HG03432 (cell line): ENCODE data around the gene SALL1.

Source experiments
- ATAC-seq: cut with Tn5 transposase; IDR thresholded peaks from one replicate; pipeline ENCODE4 v1.9.1; 2021; ENCODE audit warnings: mild to moderate bottlenecking, moderate library complexity; ENCODE audit not compliant: unreplicated experiment

SALL1 gene

DNA sequence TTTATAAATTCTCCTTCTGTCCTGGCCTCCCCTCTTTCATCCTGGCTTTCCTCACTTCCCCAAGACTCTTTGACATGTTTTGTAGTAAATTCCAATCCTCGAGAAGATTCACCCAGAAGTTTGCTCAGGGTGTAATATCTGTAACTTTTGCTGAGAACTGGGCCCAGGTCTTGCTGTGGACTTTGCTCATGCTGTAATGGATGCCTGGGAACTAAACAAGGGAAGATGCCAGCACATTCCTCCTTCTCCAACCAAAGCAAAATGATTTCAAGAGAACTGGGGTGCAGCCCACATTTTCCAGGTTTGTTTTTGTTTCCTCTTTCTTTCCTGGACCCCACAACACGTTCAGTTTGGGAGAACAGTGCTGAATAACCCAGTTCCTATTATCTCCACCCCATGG is 6.6 kb upstream of the SALL1 start:
- no peak for ATAC-seq

DNA sequence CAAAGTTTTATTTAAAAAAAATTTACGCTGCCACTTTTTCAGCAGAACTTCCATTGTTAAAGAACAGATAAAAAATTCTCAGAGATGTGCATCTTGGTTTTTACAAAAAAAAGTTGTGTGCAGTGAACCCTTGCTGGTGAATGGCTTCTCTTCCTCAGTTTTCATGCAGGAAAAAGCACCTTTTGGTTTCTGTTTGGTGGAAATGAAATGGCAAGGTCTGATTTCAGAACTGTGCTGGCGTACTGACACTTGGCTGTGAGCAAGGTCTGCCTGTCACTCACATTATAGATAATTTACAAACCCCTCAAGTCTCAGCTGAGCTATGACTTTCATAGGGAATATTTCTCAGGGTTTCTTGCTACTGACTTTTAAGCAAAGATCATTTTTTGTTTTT is 5.7 kb upstream of the SALL1 start:
- ATAC-seq: no peak

DNA sequence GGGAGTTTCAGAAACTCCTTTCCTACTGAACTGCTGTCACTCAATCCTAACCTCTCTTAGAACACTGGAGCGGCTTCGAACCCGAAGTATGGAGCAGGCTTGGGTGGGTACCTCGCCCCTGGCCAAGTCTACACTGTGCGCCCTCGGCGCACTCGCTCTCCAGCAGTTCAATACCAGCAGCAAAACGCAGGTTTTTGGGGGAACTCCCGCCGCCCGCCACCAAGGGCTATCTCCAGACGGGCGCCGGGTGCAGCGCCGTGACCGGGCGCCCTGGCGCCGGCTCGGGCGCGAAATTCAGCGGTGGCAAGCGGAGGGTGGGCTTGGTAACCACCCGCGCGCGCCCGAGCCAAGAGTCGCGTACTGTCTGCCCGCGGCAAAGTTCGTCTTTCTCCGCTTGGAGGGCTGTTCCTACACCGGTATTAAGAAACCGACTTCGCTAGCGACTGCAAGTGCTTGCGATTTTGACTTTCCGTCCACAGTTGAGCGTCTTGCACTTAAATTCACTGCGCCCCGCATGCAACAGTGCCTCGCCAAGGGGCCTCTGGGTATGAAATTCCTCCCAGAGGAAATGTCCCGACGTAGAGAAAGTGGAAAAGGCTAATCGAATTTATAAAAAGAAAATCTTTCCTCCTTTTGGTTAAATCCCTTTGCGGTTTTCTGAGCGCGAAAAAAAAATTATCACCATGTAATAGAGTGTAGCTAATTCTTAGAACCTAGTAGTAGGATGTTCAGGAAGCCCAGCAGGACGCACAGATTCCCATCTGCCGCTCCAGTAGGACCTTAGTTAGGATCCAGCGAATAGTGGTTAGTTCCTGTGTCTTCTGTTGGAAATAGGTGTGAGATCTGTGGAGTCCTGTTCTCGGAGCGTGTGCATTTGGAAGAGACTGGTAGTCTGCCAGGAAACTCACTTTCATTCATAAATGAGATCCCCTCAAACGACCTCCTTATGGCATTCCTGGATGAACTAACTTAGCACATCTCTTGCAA is 5.0 kb upstream of the SALL1 start:
- no peak for ATAC-seq

DNA sequence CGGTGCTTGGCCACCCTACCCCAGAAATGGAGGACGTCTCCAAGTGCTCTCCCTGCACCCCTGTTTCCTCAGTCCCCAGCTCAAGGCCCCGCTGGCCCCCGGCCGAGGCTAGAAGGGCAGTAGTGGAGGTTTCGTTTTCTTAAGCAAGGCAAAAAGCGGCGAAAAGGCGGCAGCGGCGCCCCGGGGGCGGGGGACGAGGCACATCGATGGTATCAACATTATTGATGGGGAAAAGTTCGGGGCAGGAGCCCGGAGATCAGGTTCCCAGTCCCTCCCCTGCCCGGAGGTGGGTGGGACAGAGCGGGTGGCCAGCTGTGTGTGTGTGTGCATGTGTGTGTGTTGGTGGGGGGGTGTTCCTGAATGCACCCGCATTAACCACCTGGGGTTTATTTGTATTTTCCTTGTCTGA is 4.1 kb upstream of the SALL1 start:
- no peak for ATAC-seq

DNA sequence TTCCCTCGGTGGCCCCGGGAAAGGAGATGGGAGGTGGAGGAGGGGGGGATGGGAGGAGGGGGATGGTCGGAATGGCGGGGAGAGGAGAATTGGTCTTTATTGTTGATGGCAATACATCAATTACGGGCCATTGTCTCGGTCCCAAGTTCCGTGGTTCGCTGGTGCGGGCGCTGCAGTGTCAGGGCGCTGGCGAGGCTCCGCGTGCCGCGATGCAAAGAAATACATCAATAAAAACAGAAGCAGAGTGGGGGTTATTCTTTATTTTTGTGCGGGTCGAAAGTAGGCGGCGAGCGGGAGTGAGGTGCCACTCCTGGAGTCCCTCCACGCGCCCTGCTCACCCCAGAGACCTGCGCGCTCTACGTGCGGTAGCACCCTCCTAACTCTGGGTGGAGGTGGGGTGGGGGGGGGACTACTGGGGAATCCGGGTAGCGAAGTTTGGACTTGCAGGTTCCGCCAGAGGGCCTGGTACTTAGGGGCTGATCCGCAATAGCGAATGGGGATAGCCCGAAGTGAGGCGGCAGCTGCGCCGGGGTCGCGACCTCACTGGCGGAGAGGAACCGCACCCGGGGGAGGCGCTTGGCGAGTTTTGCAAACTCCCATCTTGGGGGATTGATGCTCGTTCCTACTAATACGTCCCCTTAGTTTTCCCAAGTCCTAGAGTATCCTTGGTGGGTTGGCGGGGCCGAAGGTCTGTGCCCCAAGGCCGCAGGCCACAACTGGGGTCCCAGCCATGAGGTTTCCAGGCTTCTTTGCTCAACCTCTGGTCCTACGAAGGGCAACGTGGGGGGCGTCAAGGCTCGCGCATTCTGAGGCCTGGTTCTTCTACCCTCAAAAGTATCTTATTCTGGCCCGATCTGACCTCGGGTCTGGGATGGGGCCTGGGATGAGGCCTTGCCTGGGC is 3.5 kb upstream of the SALL1 start:
- ATAC-seq: no peak

DNA sequence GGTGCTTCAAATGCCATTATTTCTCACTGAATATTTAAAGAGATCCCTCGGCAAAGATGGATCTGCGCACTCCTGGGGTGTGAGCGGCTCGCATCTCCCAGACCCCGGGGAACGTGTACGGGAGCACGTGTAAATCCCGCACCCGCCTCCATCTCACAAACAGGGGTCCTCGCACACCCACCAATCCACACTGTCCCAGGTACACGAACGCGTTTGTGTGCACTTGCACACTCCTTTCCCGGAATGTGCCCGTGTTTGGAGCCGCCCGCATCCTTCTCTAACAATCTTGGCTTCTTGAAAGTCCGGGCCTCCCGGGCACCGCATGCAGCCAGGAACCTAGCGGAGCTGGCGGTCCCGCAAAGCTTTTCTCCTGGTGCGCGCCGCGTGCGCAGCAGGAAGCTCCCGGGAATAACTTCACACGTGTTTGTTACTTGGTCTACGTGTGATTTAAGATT is 2.5 kb upstream of the SALL1 start:
- no peak for ATAC-seq

DNA sequence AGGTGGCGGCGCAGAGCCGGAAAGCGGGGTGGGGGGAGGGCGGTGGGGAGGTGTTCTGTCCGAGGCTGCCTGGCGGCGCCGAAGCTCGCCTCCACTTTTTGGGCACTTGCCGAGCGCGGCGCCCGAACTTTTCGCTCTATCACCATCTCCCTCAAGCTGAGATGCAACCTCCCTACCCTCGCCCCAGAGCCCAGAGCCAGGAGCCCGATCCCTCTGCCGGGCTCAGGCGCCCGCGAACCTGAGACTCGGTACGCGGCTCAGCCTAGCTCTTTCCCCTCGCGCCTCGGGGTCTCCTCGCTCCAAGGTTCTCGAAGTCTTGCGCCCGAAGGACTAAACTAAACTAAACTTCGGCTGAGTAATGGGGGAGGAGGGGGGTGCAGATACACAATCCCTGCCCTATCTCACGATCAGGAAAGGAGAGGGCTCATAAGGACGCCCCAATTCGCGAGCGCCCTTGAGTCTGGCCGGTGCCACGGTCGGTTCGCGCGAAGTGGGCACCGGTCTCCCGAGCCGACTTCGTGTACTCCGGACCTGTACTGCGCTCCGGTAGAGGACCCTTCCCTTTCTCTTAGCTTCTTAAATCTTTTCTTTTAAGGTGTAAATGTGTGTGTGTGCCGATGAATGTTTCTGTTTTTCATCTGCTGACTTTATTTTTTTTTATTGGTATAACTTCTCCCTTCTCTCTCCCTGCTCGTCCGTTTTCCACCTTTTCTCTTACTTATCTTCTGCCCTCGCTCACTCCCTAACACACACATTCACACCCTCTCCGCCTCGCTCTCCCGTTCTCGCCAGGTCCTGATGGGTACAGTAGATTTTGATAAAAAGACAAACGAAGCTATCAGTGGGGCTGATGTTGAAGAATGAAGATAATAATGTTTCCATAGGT is 1.9 kb upstream of the SALL1 start:
- no peak for ATAC-seq

DNA sequence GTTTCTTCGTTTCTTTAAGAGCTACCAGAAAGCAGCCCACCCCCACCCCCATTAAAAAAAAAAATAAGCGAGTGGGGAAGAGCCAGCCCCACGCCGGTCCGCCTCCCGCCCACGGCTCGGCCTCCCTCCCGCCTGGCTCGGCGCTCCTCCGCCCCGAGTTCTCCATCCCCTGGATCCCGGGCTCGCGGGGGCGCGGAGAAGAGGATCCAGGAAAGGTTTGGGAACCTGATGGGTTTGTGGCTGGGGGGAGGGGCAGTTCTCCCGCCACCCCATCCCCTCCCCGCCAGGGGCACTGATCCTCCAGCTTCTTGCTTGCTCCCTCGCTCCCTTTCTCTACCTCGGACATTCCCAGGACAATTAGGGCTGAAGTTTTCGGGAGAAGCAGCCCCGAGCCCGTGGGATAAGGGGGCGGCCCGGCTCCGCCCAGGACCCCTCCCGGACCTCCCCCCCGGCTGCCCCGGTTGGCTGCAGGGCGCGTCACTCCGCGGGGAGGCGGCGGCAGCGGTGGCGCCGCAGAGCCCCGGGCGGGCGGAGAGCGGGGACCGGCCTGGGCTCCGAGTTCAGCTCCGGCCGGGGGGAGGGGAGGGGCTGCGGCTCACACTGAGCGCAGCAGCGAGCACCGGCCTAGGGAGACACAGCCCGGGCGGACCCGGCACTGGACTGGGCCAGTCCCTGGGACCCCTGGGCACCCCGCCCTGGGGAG is 1.0 kb upstream of the SALL1 start:
- ATAC-seq: no peak

DNA sequence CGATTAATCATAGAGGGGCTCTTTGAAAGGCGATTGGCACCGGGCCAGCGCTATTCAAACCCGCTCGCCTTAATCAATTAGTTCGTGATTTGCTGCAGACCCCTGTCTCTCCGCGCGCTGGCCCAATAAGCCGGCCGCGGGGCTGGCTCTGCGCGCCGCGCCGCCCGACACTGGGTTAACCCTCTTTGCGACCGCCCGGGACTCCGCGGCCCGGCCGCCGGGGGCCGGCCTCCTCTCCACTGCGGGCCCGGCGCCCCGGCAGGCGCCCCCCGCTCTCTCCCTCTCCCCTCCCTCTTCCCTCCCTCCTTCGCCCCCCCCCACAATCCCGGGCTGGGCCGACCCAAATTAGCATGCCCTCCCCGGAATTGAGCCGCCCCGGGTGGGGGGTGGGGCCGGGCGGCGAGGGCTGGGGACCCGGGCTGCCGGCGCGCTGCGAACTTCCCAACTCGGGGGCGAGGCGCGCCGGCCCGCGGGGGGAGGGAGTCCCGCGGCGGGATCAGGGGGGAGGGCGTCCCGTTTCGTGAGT is 428 bp upstream of the SALL1 start:
- ATAC-seq: no peak

DNA sequence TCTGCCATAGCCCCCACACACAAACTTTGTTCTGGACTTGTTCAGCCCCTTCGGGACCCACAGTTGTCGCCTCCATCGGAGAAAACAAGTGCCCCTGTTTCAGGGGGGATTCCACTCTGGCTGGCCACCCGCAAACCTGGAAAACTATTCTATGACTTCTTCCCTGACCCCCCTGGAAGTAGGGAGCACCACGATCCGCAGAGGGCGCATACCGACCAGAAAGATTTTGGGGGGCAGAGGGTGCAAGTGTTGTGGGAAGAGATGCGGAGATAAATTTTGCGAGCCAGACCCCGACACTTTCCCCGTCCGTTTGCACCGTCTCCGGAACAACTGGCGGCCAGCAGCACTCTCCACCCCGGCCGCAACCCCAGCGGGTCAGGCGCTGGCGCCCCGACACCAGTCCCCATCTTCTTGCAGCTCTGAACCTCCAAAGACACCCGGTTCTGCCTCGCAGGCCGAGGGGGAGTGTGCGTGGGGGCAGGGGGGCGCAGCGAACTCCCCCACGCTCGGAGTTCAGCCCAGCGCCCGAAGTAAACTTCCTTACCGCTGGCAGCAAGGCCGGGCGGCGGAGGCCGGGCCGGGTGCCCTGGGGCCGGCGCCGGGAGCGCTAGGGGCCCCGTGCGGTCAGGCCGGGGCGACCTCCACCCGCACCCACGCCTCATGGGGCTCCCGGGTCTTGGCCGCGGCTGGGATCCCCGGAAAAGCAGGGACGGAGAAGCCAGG is 744 bp downstream of the SALL1 start:
- ATAC-seq: no peak

DNA sequence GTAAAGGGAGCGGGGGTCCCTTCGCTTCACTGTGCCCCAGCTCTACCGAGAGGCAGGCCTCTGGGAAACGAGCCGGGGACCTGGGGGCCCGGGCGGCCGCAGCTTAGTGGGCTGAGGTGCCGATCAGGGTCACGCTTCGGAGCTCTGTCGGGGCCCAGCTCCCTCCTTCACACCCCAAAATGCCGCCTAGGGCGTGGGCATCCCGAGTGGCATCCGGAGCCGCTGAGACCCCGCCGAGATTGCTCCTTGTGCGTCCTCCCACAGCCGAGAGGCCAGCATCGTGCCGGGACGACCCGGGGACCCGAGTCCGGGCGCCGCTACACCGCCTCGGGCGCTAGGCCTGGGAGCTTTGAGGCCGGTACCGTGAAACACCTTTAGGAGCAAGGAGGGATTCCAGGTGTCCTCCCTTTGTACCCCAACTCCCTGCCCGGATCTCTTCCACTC is 1.3 kb downstream of the SALL1 start:
- ATAC-seq: no peak

DNA sequence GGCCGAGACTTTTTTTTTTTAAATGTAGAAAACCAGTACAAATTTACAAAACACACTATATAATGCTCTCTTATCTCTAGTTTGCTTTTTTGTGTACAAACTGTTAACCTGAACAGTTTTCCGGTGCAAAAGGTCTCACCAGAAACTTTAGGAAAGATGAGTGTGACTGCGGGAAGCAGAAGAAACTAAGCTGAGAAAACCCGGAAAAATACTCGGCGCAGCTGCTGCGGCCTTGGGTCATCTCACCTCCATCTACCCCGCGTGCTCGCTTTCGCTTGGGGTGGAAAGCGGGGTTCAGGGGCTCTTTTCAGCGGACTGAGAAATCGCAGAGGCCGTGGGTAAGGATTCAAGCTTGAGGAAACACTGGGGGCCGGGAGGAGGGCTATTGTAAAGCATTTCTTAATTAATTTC is 1.8 kb downstream of the SALL1 start:
- no peak for ATAC-seq

DNA sequence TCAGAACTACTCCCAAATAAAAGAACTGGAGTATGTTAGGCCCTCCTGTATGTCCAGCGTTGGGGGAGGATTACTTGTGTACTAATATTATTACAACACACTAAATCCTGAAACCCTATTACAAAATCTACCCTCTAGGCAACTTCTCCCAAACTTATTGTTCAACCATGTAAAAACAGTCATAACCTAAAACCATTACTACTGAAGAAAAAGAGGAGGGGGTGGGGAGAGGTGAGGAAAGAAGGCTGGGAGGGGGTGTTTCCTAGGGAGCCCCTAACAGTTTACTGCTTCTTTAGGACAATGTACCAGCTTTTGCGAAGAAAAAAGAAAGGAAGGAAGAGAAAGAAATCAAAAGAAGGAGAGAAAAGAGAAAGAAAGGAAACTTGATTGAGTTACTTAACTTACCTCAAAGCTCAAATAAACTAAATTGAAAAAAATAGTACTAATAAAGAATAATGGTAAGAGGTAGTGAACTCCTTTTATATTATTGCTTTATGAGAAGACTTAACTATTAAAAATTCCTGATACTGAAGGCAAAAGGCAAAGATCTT is 2.3 kb downstream of the SALL1 start:
- ATAC-seq: no peak

DNA sequence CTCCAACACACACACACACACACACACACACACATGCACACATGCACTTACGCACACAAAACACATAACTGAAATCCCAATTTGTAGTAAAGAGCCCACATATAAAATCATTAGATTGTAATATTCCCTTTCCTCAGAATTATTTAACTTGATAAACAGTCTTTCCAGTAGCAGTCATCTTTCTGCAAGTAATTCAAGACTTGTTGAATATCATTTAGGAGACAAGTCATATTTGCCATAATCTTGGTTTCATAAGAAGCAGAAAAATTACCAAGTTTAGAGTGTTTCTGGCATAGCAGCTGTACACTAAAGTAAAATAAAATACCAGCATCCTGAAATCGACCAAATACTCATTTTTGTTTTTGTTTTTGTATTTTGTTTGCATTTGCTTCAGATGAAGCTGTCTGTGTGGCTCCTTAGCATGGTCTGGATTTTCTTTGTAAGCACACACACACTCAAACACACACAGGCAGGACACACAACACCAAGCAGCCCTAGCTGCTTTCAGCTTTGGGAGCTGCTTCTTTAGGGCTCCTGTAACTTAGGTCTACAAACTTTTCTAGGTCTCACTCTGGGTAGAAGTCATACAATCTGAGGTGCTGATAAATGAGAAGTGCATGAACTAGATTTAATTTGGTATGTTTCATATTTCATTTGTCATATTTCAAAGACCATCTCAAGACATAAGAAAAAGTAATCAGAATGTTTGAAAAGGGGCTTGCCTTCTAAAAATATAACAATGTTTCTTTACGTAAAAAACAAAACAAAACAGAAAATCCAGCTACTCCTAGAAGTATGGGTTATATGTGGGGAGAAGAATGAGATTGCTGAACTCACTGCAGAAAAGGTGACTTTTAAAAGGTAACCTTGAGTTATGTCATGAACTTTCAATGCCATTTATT is 3.0 kb downstream of the SALL1 start:
- ATAC-seq: no peak

DNA sequence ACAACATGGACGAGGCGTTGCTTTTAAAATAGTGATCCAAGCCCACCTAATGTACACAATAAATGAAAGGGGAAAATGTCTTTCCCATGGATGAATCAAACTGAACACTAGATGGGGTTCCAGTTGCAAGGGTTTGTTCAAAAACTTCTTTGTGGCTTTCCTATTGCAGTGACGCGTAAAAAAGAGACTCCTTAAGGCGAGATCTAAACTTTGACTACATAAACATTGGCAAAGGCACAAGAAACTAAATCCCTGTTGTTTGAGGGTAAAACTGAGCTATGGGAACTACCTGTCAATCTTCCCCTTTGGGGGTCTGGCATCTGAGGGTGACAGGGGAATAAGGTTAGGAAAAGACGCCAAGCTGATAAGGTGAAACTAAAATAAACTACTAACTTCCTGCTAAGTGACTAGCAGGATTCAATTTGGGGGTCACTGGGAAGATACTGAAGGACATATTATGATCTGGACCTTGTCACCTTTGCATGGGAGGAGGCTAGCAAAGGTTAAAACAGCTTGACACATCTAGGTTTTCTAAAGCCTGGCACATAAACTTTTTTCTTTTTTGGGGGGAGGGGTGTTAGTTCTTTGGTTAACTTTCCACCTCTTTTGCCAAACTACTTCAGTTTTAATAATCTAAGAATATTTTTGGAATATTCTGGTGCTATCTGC is 4.7 kb downstream of the SALL1 start:
- ATAC-seq: no peak

DNA sequence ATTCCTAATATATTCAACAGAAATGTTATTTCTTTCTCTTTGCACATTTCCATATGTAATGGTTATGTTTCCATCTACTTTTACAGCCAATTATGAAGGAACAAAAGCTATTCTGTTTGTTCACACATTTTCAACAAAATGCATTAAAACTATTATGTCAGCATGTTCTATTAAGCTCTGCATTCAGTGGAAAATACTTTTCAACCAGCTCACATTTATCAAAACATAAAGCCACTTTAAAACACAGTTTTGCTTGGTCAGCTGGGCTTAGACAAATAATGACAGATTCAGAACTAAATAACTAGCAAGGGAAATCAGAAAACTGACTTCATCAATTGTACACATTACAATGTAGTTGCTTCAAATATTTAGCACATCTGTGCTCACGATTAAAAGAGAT is 6.9 kb downstream of the SALL1 start:
- ATAC-seq: no peak
